Glomerular endothelial cell (primary cell): ENCODE measurements around the gene SAPCD2. TPM values are rescaled to one million over a fixed set of nuclear protein-coding genes. Genes with fewer than 3 reads are reported as not detected.

Experiments
- DNase-seq: peaks from one replicate; pipeline ENCODE4 v3.0.0-alpha.2; 2011; ENCODE audit warnings: low read depth, low spot score; ENCODE audit errors: extremely low read depth
- total RNA-seq: library from RNA; depleted of rRNA; stranded (reverse); fragments of >200 nt; gene quantifications from 2 replicates; pipeline ENCODE4 v1.2.3, GENCODE V29; 2015

SAPCD2 gene
- total RNA-seq, 1 donor from 2014 or later = 6.7 TPM

DNA sequence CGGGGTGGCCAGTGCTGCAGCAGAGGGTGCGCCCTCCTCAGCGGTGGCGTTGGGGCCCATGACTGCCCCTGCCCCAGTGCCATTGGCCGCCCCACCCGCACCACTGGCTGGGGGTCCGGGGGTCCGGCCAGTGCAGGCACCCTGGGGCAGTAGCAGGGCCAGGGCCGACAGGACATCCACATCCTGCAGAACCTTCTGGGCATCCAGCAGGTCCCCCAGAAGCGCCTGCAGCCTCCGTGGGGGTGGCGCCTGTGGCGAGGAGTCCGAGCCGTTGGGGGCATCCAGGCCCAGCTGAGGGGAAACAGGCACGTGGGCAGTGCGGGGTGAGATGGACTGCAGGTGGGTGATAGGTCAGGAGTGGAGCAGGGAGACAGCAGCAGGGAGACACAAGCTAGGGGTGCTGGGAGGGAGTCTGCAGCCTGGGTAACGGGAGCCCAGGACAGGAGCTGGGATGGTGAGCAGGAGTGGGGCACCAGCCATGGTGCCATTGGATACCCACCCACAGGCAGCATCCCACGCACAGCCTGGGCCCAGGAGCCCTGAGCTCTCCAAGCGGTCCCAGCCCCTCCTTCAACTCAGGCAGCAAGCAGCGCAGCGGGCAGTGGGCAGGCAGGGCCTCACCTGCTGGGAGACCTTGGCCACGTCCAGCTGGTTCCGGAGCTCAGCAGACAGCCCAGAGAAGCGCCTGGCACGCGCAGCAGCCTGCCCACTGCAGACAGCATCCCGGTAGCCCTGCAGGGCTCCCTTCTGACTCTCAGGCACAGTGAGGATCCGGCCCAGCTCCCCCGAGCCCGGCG is 49.4 kb downstream of the SAPCD2 start:
- no peak for DNase-seq

DNA sequence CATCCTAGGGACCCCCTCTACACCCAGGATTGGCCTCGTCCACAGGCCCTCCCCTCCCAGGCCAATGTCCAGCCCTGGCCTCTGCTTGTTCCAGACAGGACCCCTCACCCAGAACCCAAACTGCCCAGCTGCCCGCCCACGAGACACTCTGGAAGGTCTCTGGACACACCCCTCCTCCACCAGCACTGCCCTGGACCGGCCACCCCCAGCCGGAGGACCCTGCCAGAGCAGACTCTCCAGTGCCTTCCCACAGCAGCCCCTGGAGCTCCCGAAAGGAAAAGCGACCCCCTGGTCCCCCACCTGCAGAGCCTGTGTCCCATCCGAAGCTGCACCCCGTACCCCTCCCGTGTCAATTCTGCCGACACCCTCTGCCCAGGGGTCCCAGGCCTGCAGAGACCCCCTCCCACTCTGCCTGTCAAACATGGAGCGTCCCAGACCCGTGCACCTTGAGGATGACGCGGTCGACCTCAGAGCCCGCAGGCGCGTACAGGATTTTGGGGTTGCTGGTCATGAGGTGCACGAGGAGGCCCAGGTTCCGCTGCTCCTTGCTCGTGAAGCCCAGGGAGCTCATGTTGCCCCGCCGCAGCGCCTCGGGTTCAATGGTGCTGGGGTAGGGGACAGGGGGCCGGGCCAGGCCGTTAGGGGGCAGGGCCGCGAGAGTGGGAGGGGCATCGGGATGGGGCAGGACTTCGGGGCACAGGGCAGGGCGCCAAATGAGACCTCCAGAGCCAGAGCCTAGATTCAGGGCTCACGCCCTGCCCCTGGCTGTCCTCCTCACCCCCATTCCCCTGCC is 50.3 kb downstream of the SAPCD2 start:
- no peak for DNase-seq

DNA sequence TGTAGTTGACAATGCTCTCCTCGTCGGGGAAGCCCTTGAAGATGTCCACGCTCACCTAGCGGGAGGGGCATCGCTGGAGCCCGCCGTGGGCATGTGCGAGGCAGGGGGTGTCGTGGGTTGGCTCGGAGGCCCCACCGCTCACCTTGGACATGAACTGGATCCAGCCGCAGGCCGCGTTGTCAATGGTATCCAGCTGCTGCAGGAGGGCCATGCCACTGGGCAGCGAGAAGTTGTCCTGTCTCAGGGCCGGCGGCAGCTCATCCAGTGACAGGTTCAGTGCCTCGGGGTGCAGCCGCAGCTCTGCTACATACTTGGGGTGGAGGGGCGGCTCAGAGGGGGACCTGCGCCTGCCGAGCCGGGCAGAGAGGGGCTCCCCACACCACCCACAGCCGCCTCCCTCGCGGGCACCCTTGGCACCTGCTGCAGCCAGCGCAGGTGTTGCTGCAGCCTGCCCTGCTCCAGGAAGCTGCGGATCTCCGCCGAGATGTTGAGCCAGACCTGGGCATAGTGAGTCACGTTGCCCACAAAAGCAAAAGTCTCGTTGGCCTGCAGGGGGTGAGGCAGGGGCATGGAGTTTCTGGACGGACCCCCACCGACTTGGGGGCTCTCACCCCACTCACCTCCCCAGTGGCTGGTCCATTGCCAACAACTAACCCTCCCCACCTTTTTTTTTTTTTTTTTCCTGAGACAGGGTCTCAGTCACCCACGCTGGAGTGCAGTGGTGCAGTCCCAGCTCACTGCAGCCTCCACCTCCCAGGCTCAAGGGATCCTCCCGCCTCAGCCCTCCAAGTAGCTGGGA is 51.4 kb downstream of the SAPCD2 start:
- DNase-seq = no peak

DNA sequence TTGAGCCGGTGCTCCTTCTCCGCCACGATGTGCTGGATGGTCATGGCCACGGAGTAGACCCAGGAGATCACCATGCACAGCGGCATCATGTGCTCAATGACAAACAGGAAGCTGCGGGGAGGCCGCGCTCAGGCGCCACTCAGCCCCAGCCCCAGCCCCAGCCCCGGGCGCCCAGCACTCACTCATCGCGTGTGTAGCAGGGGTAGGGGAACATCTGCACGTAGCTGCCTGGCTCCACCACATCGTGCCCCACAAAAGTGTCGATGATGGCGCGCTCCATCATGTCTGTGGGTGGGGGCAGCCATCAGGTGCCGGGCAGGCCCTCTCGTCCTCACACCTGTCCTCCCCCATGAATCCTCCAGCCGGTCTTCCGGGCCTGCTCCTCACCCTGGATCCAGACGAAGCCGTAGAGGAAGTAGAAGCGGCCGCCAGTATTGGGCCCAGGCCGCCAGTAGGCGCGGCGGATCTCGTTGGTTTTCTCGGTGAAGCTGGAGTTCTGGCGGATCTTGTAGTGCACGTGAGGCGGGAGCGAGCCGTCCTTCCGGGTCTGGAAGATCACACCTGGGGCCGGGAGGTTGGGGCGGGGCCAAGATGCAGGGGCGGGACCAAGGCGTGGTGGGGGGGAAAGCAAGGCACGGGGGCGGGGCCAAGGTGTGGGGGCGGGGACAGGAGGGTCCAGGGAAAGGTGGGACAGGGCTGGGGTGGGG is 52.4 kb downstream of the SAPCD2 start:
- no peak for DNase-seq

DNA sequence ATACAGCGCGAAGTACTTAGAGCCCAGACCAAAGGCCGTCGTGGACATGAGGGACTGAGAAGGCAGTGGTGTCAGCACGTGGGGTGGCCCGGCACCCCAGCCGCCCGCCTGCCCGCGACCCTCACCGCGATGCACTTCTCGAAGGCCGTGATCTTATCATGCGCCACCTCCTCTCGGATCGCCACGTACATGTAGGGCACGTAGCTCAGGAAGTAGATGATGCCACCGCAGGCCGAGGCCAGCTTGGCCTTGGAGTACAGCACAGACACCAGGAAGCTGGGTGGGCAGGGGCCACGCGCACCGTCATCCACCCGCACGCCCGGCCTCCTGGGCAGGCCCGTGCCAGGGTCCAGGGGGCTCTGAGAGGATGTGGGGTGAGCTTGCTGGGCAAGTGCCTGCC is 53.3 kb downstream of the SAPCD2 start:
- DNase-seq = no peak

DNA sequence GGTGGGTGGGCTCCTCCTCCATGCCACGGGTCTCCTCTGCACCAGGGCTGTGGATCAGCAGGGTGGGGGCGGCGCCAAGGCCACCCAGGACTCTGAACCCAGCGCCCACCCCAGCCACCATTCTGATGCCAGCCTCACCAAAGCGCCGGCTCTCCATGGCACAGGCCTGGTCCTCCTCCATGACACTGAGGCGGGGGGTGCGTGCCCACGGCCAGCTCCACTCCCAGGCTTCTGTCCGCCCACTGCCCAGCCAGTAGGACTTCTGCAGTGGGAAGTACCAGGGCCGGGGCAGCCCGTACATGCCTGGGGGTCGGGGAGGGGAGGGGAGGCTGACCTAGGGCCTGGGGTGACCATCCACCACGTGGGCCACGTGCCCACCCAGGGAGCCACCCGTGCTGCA is 53.9 kb downstream of the SAPCD2 start:
- DNase-seq = no peak

DNA sequence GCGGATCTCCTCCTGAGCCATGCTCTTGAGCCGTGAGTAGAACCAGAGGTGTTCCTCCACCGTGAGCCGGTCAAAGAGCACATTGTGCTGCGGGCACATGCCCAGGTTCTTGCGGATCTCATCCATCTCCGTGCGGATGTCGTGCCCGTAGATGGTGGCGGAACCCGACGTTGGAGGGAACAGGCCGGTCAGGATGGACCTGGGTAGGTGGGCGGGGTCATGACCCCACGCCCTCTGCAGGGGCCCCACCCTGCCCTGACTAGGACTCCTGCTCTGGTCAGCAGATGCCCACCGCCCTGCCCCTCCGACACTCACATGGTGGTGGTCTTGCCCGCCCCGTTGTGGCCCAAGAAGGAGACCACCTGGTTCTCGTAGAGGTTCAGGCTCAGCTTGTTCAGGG is 54.4 kb downstream of the SAPCD2 start:
- no peak for DNase-seq

DNA sequence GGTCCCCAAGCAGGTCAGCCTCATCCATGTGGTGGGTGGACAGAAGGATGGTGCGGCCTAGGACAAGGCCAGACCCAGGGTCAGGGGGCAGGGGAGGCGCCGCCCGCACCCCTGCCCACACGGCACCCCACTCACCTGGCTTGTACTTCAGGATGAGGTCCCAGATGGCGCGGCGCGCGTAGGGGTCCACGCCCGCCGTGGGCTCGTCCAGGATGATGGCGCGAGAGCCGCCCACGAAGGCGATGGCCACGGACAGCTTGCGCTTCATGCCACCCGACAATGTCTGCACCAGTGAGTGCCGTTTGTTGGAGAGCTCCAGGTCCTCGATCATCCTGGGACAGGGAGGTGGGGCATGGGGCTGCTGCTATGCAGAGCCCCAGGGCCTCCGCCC is 54.8 kb downstream of the SAPCD2 start:
- DNase-seq = no peak

DNA sequence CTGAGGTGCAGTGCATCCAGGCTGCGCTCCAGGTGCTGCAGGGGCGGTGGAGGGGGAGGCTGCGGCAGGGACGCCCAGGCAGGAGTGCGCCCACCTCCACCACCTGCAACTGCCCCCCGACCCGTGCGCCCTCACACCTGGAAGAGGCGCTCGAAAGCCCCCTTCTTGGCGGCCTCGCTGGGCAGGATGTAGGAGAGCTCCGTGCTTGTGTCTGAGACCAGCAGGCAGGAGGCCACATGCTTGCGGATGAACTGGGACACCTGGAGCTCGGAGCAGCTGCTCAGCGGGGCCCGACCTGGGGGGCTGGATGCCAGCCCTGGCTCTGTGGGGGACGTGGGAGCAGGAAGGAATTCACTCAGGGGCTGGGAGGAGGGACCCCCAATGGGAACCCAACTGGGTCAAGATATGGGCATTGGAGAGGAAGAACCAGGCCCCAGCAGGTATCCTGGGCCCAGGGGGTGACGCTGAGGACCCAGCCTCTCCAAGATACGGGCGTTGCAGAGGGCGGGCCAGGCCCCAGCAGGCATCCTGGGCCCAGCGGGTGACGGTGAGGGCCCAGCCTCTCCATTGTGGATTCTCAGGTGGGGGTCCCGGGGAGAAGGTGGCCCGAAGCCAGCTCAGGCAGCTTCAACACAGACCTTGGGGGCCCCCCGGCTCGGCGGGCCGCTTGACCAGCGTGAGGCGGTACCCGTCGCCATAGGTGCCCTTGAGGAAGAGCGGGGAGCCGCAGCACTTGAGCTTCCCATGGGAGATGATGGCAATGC is 55.4 kb downstream of the SAPCD2 start:
- no peak for DNase-seq

DNA sequence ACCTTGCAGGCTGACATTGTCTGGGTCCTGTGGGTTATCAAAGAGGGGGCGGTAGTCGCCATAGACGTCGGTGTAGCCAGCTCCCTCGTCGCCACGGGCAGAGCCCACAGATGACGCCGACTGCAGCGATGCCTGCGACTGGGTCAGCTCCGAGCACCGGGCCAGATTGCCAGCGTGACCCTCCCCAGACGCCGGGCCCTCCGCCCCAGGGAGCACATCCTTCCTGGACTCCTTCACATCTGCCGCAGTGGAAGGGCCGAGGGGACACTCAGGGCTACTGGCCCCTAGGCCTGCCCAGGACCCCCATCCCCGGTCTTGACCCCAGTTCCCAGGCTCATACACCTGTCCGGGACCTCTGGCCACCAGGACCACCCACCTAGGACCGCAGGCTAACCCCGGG is 56.2 kb downstream of the SAPCD2 start:
- DNase-seq = no peak

DNA sequence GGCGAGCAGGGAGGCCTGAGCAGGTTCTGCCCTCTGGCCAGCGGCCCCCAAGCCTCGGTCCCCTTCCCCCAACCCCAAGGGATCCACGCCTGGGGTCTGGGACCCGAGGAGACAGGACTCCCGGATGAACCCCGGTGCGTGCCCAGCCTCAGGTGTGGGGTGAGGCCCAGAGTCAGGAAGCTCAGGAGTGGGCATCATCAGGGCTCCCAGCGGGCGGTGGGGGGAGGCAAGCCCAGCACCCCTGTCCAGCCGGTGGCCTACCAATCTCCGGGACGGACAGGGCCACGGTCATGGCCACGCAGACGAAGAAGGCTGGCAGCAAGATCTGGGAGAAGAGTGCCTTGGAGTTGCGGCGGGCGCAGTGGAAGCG is 56.8 kb downstream of the SAPCD2 start:
- DNase-seq = no peak

DNA sequence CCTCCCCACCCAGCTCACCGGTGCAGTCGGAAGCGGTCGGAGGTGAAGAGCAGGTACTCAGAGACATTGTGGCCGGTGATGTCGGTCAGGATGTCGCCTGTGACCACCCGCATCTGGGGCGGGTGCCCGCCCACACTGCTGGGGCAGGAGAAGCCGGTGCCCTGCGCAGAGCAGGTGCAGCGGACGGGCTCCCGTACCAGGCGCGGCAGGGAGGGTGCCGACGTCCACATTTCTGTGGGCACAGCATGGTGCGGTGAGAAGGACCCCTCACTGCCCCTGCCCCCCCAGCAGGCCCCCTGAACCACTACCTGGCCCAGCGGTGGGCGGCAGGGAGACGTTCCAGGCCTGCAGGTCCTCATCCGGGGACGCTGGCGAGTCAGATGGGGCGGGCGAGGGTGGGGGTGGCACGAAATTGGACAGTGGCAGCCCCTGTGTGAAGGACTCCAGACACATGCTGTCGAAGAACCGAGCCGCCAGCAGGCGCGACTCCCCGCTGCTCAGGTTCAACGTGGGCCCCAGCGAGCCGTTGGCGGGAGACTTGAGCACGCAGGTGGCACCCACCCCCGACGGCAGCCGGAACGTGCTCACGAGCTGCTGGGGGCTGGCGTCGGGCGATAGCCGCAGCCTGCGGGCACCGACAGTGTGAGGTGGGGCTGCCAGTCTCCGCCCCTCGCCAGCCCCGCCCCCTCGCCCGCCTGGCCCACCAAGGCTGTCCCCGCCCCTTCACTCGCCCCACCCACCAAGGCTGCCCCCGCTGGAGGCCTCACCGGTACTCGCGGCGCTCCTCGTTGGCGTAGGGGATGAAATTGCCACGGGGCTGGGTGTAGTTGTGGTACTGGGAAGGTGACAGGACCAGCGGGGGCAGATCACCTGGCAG is 57.4 kb downstream of the SAPCD2 start:
- DNase-seq = no peak

Other genes with a start within 250 kb of the SAPCD2 start
- gene AJM1, start 228.1 kb downstream of the SAPCD2 start, total RNA-seq = 0.48 and 1.6 TPM in 2 replicates
- 153 and 179 TPM in 2 replicates for gene PHPT1, start 221.1 kb downstream of the SAPCD2 start, total RNA-seq
- 1.4 and 3.4 TPM in 2 replicates for gene MAMDC4, start 218.2 kb downstream of the SAPCD2 start, total RNA-seq
- 496 and 520 TPM in 2 replicates for gene EDF1, start 204.2 kb downstream of the SAPCD2 start, total RNA-seq
- 12.2 and 21.9 TPM in 2 replicates for gene TRAF2, start 184.0 kb downstream of the SAPCD2 start, total RNA-seq
- gene FBXW5, start 125.8 kb downstream of the SAPCD2 start, total RNA-seq = 187 and 188 TPM in 2 replicates
- not detected in 2 replicates for gene C8G, start 125.3 kb downstream of the SAPCD2 start, total RNA-seq
- not detected in 2 replicates for gene LCN12, start 118.3 kb downstream of the SAPCD2 start, total RNA-seq
- gene PTGDS, start 93.1 kb downstream of the SAPCD2 start, total RNA-seq = not detected in 2 replicates
- gene LCNL1, start 87.6 kb downstream of the SAPCD2 start, total RNA-seq = not detected in 2 replicates
- 28.0 and 47.2 TPM in 2 replicates for gene PAXX, start 78.1 kb downstream of the SAPCD2 start, total RNA-seq
- gene CLIC3, start 74.0 kb downstream of the SAPCD2 start, total RNA-seq = 0.29 and 2.3 TPM in 2 replicates
- 27.2 and 28.4 TPM in 2 replicates for gene ABCA2, start 42.3 kb downstream of the SAPCD2 start, total RNA-seq
- not detected in 2 replicates for gene FUT7, start 38.5 kb downstream of the SAPCD2 start, total RNA-seq
- gene NPDC1, start 24.4 kb downstream of the SAPCD2 start, total RNA-seq = 195 and 250 TPM in 2 replicates
- gene ENTPD2, start 16.5 kb downstream of the SAPCD2 start, total RNA-seq = not detected in 2 replicates
- gene UAP1L1, start 7.0 kb upstream of the SAPCD2 start, total RNA-seq = 17.2 and 30.3 TPM in 2 replicates
- 109 and 118 TPM in 2 replicates for gene MAN1B1, start 16.4 kb upstream of the SAPCD2 start, total RNA-seq
- gene DPP7, start 44.2 kb upstream of the SAPCD2 start, total RNA-seq = 154 and 167 TPM in 2 replicates
- gene GRIN1, start 68.6 kb upstream of the SAPCD2 start, total RNA-seq = not detected in 2 replicates
- not detected in 2 replicates for gene LRRC26, start 99.5 kb upstream of the SAPCD2 start, total RNA-seq
- not detected in 2 replicates for gene TMEM210, start 101.5 kb upstream of the SAPCD2 start, total RNA-seq
- gene ANAPC2, start 118.0 kb upstream of the SAPCD2 start, total RNA-seq = 22.9 and 34.2 TPM in 2 replicates
- 91.8 and 109 TPM in 2 replicates for gene SSNA1, start 118.1 kb upstream of the SAPCD2 start, total RNA-seq
- gene TPRN, start 130.2 kb upstream of the SAPCD2 start, total RNA-seq = 10.0 and 10.8 TPM in 2 replicates
- gene TMEM203, start 135.1 kb upstream of the SAPCD2 start, total RNA-seq = 24.3 and 32.1 TPM in 2 replicates
- gene NDOR1, start 135.1 kb upstream of the SAPCD2 start, total RNA-seq = 10.3 and 12.8 TPM in 2 replicates
- gene RNF208, start 151.7 kb upstream of the SAPCD2 start, total RNA-seq = 0.76 and 2.9 TPM in 2 replicates
- 0.41 and 0.78 TPM in 2 replicates for gene CYSRT1, start 154.6 kb upstream of the SAPCD2 start, total RNA-seq
- gene RNF224, start 156.9 kb upstream of the SAPCD2 start, total RNA-seq = not detected in 2 replicates
- not detected in 2 replicates for gene SLC34A3, start 160.3 kb upstream of the SAPCD2 start, total RNA-seq
- 400 and 427 TPM in 2 replicates for gene TUBB4B, start 170.7 kb upstream of the SAPCD2 start, total RNA-seq
- not detected in 2 replicates for gene STPG3, start 180.7 kb upstream of the SAPCD2 start, total RNA-seq
- 48.5 and 63.0 TPM in 2 replicates for gene NELFB, start 184.8 kb upstream of the SAPCD2 start, total RNA-seq
- gene TOR4A, start 207.2 kb upstream of the SAPCD2 start, total RNA-seq = 59.7 and 81.4 TPM in 2 replicates
- 62.5 and 188 TPM in 2 replicates for gene NRARP, start 231.7 kb upstream of the SAPCD2 start, total RNA-seq